H1 (cell line): Measurements from ENCODE around the gene DAP. TPM values are rescaled to one million over a fixed set of nuclear protein-coding genes. Genes with fewer than 3 reads are reported as not detected.

Experiments
- CTCF ChIA-PET: fragments of 300-600 bp; sonication (Branson Sonifier 250); formaldehyde crosslinking; loops from one replicate; lab custom pipeline; 2021; ENCODE audit not compliant: partially characterized antibody; lab: Charles Lee
- POLR2A ChIA-PET: fragments of 300-600 bp; sonication (Branson Sonifier 250); formaldehyde crosslinking; loops from one replicate; lab custom pipeline; 2021; ENCODE audit warnings: inconsistent platforms; ENCODE audit not compliant: partially characterized antibody; lab: Charles Lee
- DNase-seq, 2 experiments: peaks; one replicate each; pipeline versions ENCODE4 v3.0.0 to v3.0.0-alpha.2; 2010 to 2022; ENCODE audit warnings: low spot score in 2 of 2, low read depth in 1 of 2, mixed read lengths in 1 of 2
- FAIRE-seq: peaks from 2 replicates; lab custom pipeline; 2011; peaks lifted over from hg19 to GRCh38; lab: Jason Lieb, UNC
- H2AFZ ChIP-seq: 2 replicates; pipeline ENCODE4 v1.8.1; 2012; ENCODE audit warnings: low read length, inconsistent platforms
- H2AK5ac ChIP-seq: 2 replicates; pipeline ENCODE4 v1.6.1; 2013; ENCODE audit warnings: low read depth, low read length
- H2BK120ac ChIP-seq: replicated peaks from 2 replicates; pipeline ENCODE3; 2013; ENCODE audit warnings: low read depth, low read length, inconsistent platforms
- H2BK12ac ChIP-seq: 2 replicates; pipeline ENCODE4 v1.6.1; 2013; ENCODE audit warnings: low read depth, low read length
- H2BK15ac ChIP-seq: 2 replicates; pipeline ENCODE4 v1.6.1; 2013; ENCODE audit warnings: low read length
- H2BK20ac ChIP-seq: 2 replicates; pipeline ENCODE4 v1.6.1; 2013; ENCODE audit warnings: low read length
- H2BK5ac ChIP-seq: 2 replicates; pipeline ENCODE4 v1.6.1; 2013; ENCODE audit warnings: low read depth, low read length
- H3K14ac ChIP-seq: 2 replicates; pipeline ENCODE4 v1.6.1; 2013; ENCODE audit warnings: inconsistent platforms; ENCODE audit not compliant: insufficient read length
- H3K18ac ChIP-seq: 2 replicates; pipeline ENCODE4 v1.6.1; 2013; ENCODE audit warnings: low read length; ENCODE audit errors: extremely low read depth
- H3K23ac ChIP-seq: 2 replicates; pipeline ENCODE4 v1.6.1; 2013; ENCODE audit warnings: inconsistent platforms; ENCODE audit not compliant: insufficient read length
- H3K23me2 ChIP-seq: 2 replicates; pipeline ENCODE4 v1.6.1; 2013; ENCODE audit warnings: low read depth, low read length
- H3K27ac ChIP-seq: 2 replicates; pipeline ENCODE4 v1.6.1; 2011; ENCODE audit warnings: low read depth, low read length, inconsistent platforms
- H3K27me3 ChIP-seq, 4 experiments: replicated peaks in 1 of 4; 1 replicate in 1 of 4; 2 replicates in 3 of 4; pipeline versions ENCODE4 v1.6.1 to v1.8.1; 2011 to 2013; ENCODE audit warnings: low read length in 3 of 4, mild to moderate bottlenecking in 3 of 4, inconsistent platforms in 2 of 4, mixed read lengths in 2 of 4, moderate library complexity in 1 of 4; ENCODE audit not compliant: control insufficient read depth in 3 of 4, insufficient read depth in 3 of 4; ENCODE audit errors: extremely low read depth in 1 of 4
- H3K36me3 ChIP-seq, 4 experiments: 2 replicates each; pipeline versions ENCODE4 v1.6.1 to v1.8.1; 2011 to 2013; ENCODE audit warnings: mild to moderate bottlenecking in 4 of 4, low read length in 3 of 4, moderate library complexity in 2 of 4, control low read depth in 1 of 4, inconsistent platforms in 1 of 4; ENCODE audit not compliant: insufficient read depth in 4 of 4, control insufficient read depth in 2 of 4
- H3K4ac ChIP-seq: replicated peaks from 2 replicates; pipeline ENCODE3; 2013; ENCODE audit warnings: low read length, low read depth, mixed read lengths, inconsistent platforms; ENCODE audit not compliant: insufficient read length
- H3K4me1 ChIP-seq, 4 experiments: replicated peaks in 1 of 4; 1 replicate in 1 of 4; 2 replicates in 3 of 4; pipeline versions ENCODE4 v1.6.1 to v1.8.1; 2011 to 2013; ENCODE audit warnings: low read length in 3 of 4, inconsistent platforms in 2 of 4, mixed read lengths in 1 of 4; ENCODE audit not compliant: insufficient read depth in 4 of 4, control insufficient read depth in 3 of 4
- H3K4me2 ChIP-seq, 2 experiments: 2 replicates each; pipeline versions ENCODE4 v1.6.1 to v1.8.1; 2011 to 2013; ENCODE audit warnings: low read depth in 2 of 2, low read length in 2 of 2, control low read depth in 1 of 2, inconsistent platforms in 1 of 2, mild to moderate bottlenecking in 1 of 2; ENCODE audit not compliant: insufficient read depth in 1 of 2
- H3K4me3 ChIP-seq, 4 experiments: fragments of 200-600, 300-600 bp in 1 of 4; sonication (generic), shearing (Covaris generic), sonication (Bioruptor Twin) in 1 of 4; 2 replicates each; pipeline versions ENCODE4 v1.5.1 to v1.8.1; 2011 to 2016; ENCODE audit warnings: low read length in 4 of 4, low read depth in 3 of 4, control low read depth in 2 of 4, inconsistent platforms in 2 of 4, mild to moderate bottlenecking in 2 of 4, mixed read lengths in 1 of 4, moderate library complexity in 1 of 4; ENCODE audit not compliant: insufficient read depth in 2 of 4; ENCODE audit errors: extremely low read depth in 1 of 4
- H3K56ac ChIP-seq: replicated peaks from 2 replicates; pipeline ENCODE3; 2013; ENCODE audit warnings: low read depth, mild to moderate bottlenecking, mixed read lengths, low read length, inconsistent platforms; ENCODE audit not compliant: insufficient read length
- H3K79me1 ChIP-seq: 2 replicates; pipeline ENCODE4 v1.6.1; 2013; ENCODE audit warnings: low read depth, low read length, control low read depth
- H3K79me2 ChIP-seq, 2 experiments: 2 replicates each; pipeline versions ENCODE4 v1.6.1 to v1.8.1; 2012 to 2013; ENCODE audit warnings: low read length in 2 of 2, mild to moderate bottlenecking in 2 of 2, inconsistent platforms in 1 of 2; ENCODE audit not compliant: insufficient read depth in 2 of 2, control insufficient read depth in 1 of 2
- H3K9ac ChIP-seq, 4 experiments: replicated peaks in 1 of 4; 1 replicate in 1 of 4; 2 replicates in 3 of 4; pipeline versions ENCODE4 v1.6.1 to v1.8.1; 2011 to 2013; ENCODE audit warnings: low read depth in 3 of 4, low read length in 3 of 4, control low read depth in 2 of 4, mild to moderate bottlenecking in 2 of 4, moderate library complexity in 2 of 4, inconsistent platforms in 1 of 4; ENCODE audit errors: extremely low read depth in 1 of 4
- H3K9me3 ChIP-seq, 2 experiments: 2 replicates each; pipeline versions ENCODE4 v1.6.1 to v1.8.1; 2012 to 2013; ENCODE audit warnings: mild to moderate bottlenecking in 2 of 2, moderate library complexity in 2 of 2, control low read depth in 1 of 2, inconsistent platforms in 1 of 2, low read depth in 1 of 2, low read length in 1 of 2, mixed read lengths in 1 of 2; ENCODE audit not compliant: insufficient read depth in 2 of 2
- H4K20me1 ChIP-seq, 2 experiments: replicated peaks in 1 of 2; 2 replicates each; pipeline versions ENCODE3 to v1.8.1; 2011 to 2013; ENCODE audit warnings: inconsistent platforms in 2 of 2, low read length in 2 of 2, mild to moderate bottlenecking in 1 of 2; ENCODE audit not compliant: insufficient read depth in 2 of 2, control insufficient read depth in 1 of 2
- H4K5ac ChIP-seq: 2 replicates; pipeline ENCODE4 v1.6.1; 2013; ENCODE audit warnings: low read length, low read depth, mixed read lengths, inconsistent platforms; ENCODE audit not compliant: insufficient read length
- H4K8ac ChIP-seq: 2 replicates; pipeline ENCODE4 v1.8.0; 2013; ENCODE audit warnings: mild to moderate bottlenecking, moderate library complexity, low read length, inconsistent platforms; ENCODE audit not compliant: insufficient read depth; ENCODE audit errors: extremely low read depth
- H4K91ac ChIP-seq: replicated peaks from 2 replicates; pipeline ENCODE3; 2013; ENCODE audit warnings: low read length, mixed read lengths, inconsistent platforms; ENCODE audit not compliant: insufficient read length
- CBX5 ChIP-seq: fragments of 300-800, 300-1000 bp; sonication (generic); IDR thresholded peaks from 2 replicates; pipeline ENCODE4 v1.7.1; 2016; ENCODE audit warnings: antibody characterized with exemption, low read length, low read depth
- E2F6 ChIP-seq: IDR thresholded peaks from 2 replicates; pipeline ENCODE4 v1.6.1; 2012; ENCODE audit warnings: inconsistent platforms
- EGR1 ChIP-seq: IDR thresholded peaks from 2 replicates; pipeline ENCODE4 v1.6.1; 2011; ENCODE audit warnings: low read depth, low read length, borderline replicate concordance
- NRF1 ChIP-seq: IDR thresholded peaks from 2 replicates; pipeline ENCODE4 v1.6.1; 2011; ENCODE audit warnings: mild to moderate bottlenecking, low read depth, low read length, improper control_type of control experiment
- POLR2A ChIP-seq, 2 experiments: IDR thresholded peaks; 1 replicate in 1 of 2; 2 replicates in 1 of 2; pipeline ENCODE4 v1.6.1; 2011; ENCODE audit warnings: low read depth in 2 of 2, low read length in 2 of 2, mild to moderate bottlenecking in 2 of 2; ENCODE audit errors: control extremely low read depth in 1 of 2
- POLR2AphosphoS5 ChIP-seq: IDR thresholded peaks from 2 replicates; pipeline ENCODE4 v1.6.1; 2011; ENCODE audit warnings: low read depth, low read length
- RFX5 ChIP-seq: IDR thresholded peaks from 2 replicates; pipeline ENCODE4 v1.6.1; 2011; ENCODE audit warnings: low read depth, low read length, improper control_type of control experiment, borderline replicate concordance
- SAP30 ChIP-seq: fragments of 300-600 bp; sonication (generic); IDR thresholded peaks from 2 replicates; pipeline ENCODE4 v1.7.1; 2012; ENCODE audit warnings: low read length, moderate library complexity, mild to moderate bottlenecking, inconsistent platforms; ENCODE audit not compliant: insufficient read depth, insufficient replicate concordance
- SP1 ChIP-seq: IDR thresholded peaks from 2 replicates; pipeline ENCODE4 v1.6.1; 2011; ENCODE audit warnings: low read depth, low read length
- TCF12 ChIP-seq: IDR thresholded peaks from 2 replicates; pipeline ENCODE4 v1.6.1; 2011; ENCODE audit warnings: low read depth, mild to moderate bottlenecking, low read length
- WGBS, 2 experiments: shearing (Covaris generic) in 1 of 2; methylation state at CpG; one replicate each; pipeline versions ENCODE4 v1.1.6 to v1.1.7; 2013 to 2015; ENCODE audit warnings: low lambda C conversion rate in 2 of 2, mixed read lengths in 2 of 2, inconsistent platforms in 1 of 2, low coverage in 1 of 2, missing lambda C conversion rate in 1 of 2; ENCODE audit not compliant: insufficient replicate concordance in 2 of 2, insufficient coverage in 1 of 2, insufficient read length in 1 of 2; ENCODE audit errors: extremely low coverage in 1 of 2, missing lambda C conversion rate in 1 of 2; 5-methylcytosine and 5-hydroxymethylcytosine counted together
- polyA plus RNA-seq, 7 experiments: library from polyadenylated mRNA; depleted of rRNA in 3 of 7; stranded (reverse) in 5 of 7; unstranded in 2 of 7; fragments of >200 nt in 5 of 7; fragments of 200-250 nt in 2 of 7; gene quantifications; 1 replicate in 5 of 7; 2 replicates in 1 of 7; 4 replicates in 1 of 7; pipeline versions ENCODE4 v1.2.1 to v1.2.3, GENCODE V29; 2011 to 2013; ENCODE audit warnings: missing spikeins in 2 of 7, mixed read lengths in 2 of 7
- total RNA-seq: library from RNA; stranded (reverse); fragmentation: NEBNext Ultra II Directional; extraction: Animal tissue kit (Norgen Biotek cat#: 25700); gene quantifications from 2 replicates; pipeline ENCODE4 v1.2.1, GENCODE V29; 2021

The DAP gene
- total and polyA plus RNA-seq, 2 of the 8 experiments (the other 6 are each of a cell fraction or from before 2014, with no cell fraction given) = 26.2 to 44.4 TPM

GRCh38 chr5:10729320-10730042, 31.6 kb downstream of the DAP start:
- Histone ChIP-seq H4K8ac (no peak overlapping the region), H3K14ac (no peak overlapping the region), H4K91ac (no peak overlapping the region), H3K4me3 (no peak overlapping the region), H3K4me1 (no peaks in the 10 kb centered on the region), H3K9me3 (no peaks in the 10 kb centered on the region), H3K79me2 (no peaks in the 10 kb centered on the region), H3K23ac (no peak overlapping the region), H2BK12ac (no peak overlapping the region; the same call in 1 of the 2 replicates), H3K18ac (no peak overlapping the region), H3K27me3 (no peaks in the 10 kb centered on the region), H2BK5ac (no peak overlapping the region), H3K79me1 (no peaks in the 10 kb centered on the region; the same call in 1 of the 2 replicates), H3K4me2 (no peak overlapping the region), H4K5ac (no peak overlapping the region), H3K56ac (no peak overlapping the region), H2BK20ac (no peak overlapping the region), H3K23me2 (no peaks in the 10 kb centered on the region; the same call in 1 of the 2 replicates), H3K4ac (no peak overlapping the region), H2BK120ac (no peak overlapping the region), H2BK15ac (no peak overlapping the region), H3K27ac (no peak overlapping the region), H2AK5ac (no peak overlapping the region), H2AFZ (no peak overlapping the region), H3K36me3 (peaks cover 0 to 3% (median 0%) of the 10 kb centered on the region in 4 experiments; a peak in 4 of 8 replicates), H3K9ac (no peak overlapping the region; a peak in 1 of 7 replicates), H4K20me1 (peaks cover 0 to 3% of the 10 kb centered on the region in 2 experiments)
- no peak for DNase-seq
- ChIA-PET CTCF (interaction anchor here (0.6 to 1.4 kb wide), 4 partner anchors 27 to 107 kb away, joined by 3 to 4 read pairs (median 3); no protein-coding TSS in a partner anchor), POLR2A (interaction anchor here (0.6 kb wide), 1 partner anchor 10 kb away, joined by 3 read pairs; no protein-coding TSS in a partner anchor)
- no peak for FAIRE-seq
- WGBS, 2 experiments = 86% methylated on average over 9 of the region's 9 CpGs; no CpG with 5 or more reads in 1 of the 2 experiments
- TF ChIP-seq SAP30 (no peak), POLR2A (IDR thresholded peaks at IDR 0.05; ENCODE audit: control extremely low read depth in 1 of 2, low read depth in 2 of 2, low read length in 2 of 2) (no peak), POLR2AphosphoS5 (no peak), EGR1 (no peak), RFX5 (no peak), CBX5 (no peak), E2F6 (no peak), NRF1 (no peak), TCF12 (no peak), SP1 (no peak)
